Head of caudate nucleus (tissue), 42 donors: ENCODE results near the gene CLMP.
"Not testable (repeated sequence)": the region's sequence is repeated elsewhere in the genome, so short reads cannot be mapped to it uniquely, and the experiment has no call there.

ENCODE experiments used
- DNase-seq, 42 donors: peaks; one replicate each; pipeline versions ENCODE4 v3.0.0 to v3.0.0-alpha.2; 2020 to 2021; ENCODE audit warnings: mixed read lengths in 7 of 42
- intact Hi-C: fragments of 100-400 bp; cut with DNase I; formaldehyde crosslinking; loops from one replicate; pipeline ENCODE4 v1.15.0; 2022

CLMP gene

GRCh38 chr11:123150882-123151281 is 44.2 kb downstream of the CLMP start:
- DNase-seq: no peak
- intact Hi-C loops: no loop called here

- DNase-seq: no peak
- intact Hi-C loops: no loop called here
Observed at GRCh38 chr11:123148965-123149364, 46.1 kb downstream of the CLMP start.

- DNase-seq: no peak
- intact Hi-C loops: no loop called here
Observed at GRCh38 chr11:123145661-123146060, 49.4 kb downstream of the CLMP start.

GRCh38 chr11:123145220-123145619 is 49.8 kb downstream of the CLMP start:
- no peak for DNase-seq
- intact Hi-C loops: no loop called here

- DNase-seq: no peak
- intact Hi-C loops: no loop called here
Observed at GRCh38 chr11:123144707-123145106, 50.3 kb downstream of the CLMP start.

GRCh38 chr11:123143921-123144320 is 51.1 kb downstream of the CLMP start:
- no peak for DNase-seq
- intact Hi-C loops: no loop called here

GRCh38 chr11:123143476-123143875 is 51.6 kb downstream of the CLMP start:
- intact Hi-C loops: no loop called here
- no peak for DNase-seq

GRCh38 chr11:123139206-123139605 is 55.8 kb downstream of the CLMP start:
- intact Hi-C loops: no loop called here
- DNase-seq: no peak

- intact Hi-C loops: no loop called here
- DNase-seq: peak; percentile 7 to 65 (median 32)
Observed at GRCh38 chr11:123137431-123138224, 57.4 kb downstream of the CLMP start.

GRCh38 chr11:123135863-123136446 is 59.1 kb downstream of the CLMP start:
- DNase-seq: no peak

GRCh38 chr11:123132881-123133280 is 62.2 kb downstream of the CLMP start:
- DNase-seq: no peak
- intact Hi-C loops: no loop called here

More at GRCh38 chr11:123135863-123136446, 59.1 kb downstream of the CLMP start:
- intact Hi-C loops: no loop called here

- DNase-seq, intact Hi-C loops: not testable (repeated sequence)
Observed at GRCh38 chr11:123132034-123132766, 62.8 kb downstream of the CLMP start.

- intact Hi-C loops: no loop called here
- no peak for DNase-seq
Observed at GRCh38 chr11:123129920-123130319, 65.1 kb downstream of the CLMP start.

GRCh38 chr11:123125169-123125568 is 69.9 kb downstream of the CLMP start:
- intact Hi-C loops: no loop called here
- DNase-seq: no peak

GRCh38 chr11:123122852-123123251 is 72.2 kb downstream of the CLMP start:
- intact Hi-C loops: no loop called here
- DNase-seq: no peak

GRCh38 chr11:123122341-123122740 is 72.7 kb downstream of the CLMP start:
- intact Hi-C loops: no loop called here
- no peak for DNase-seq

- no peak for DNase-seq
- intact Hi-C loops: no loop called here
Observed at GRCh38 chr11:123116486-123116885, 78.6 kb downstream of the CLMP start.

- intact Hi-C loops: loop anchor here (2.0 kb wide), 1 partner anchor 135 kb away; no protein-coding TSS in a partner anchor
- peak in 1 of 42 donors; percentile 42 for DNase-seq
Observed at GRCh38 chr11:123111465-123111864, 83.6 kb downstream of the CLMP start.

GRCh38 chr11:123110397-123110796 is 84.7 kb downstream of the CLMP start:
- no peak for DNase-seq
- intact Hi-C loops: loop anchor here (2.0 kb wide), 1 partner anchor 136 kb away; no protein-coding TSS in a partner anchor

- intact Hi-C loops: loop anchor here (10.0 kb wide), 1 partner anchor 367 kb away; no protein-coding TSS in a partner anchor
- DNase-seq: no peak
Observed at GRCh38 chr11:123107945-123108495, 87.0 kb downstream of the CLMP start.
